HG03558 (cell line): ENCODE data around the gene XRCC5.
"Not testable (repeated sequence)": the region's sequence is repeated elsewhere in the genome, so short reads cannot be mapped to it uniquely, and the experiment has no call there.

Experiments
- ATAC-seq: cut with Tn5 transposase; IDR thresholded peaks from one replicate; pipeline ENCODE4 v1.9.1; 2021; ENCODE audit warnings: moderate number of reproducible peaks; ENCODE audit not compliant: unreplicated experiment; ENCODE audit errors: extremely low read depth

XRCC5 gene

DNA sequence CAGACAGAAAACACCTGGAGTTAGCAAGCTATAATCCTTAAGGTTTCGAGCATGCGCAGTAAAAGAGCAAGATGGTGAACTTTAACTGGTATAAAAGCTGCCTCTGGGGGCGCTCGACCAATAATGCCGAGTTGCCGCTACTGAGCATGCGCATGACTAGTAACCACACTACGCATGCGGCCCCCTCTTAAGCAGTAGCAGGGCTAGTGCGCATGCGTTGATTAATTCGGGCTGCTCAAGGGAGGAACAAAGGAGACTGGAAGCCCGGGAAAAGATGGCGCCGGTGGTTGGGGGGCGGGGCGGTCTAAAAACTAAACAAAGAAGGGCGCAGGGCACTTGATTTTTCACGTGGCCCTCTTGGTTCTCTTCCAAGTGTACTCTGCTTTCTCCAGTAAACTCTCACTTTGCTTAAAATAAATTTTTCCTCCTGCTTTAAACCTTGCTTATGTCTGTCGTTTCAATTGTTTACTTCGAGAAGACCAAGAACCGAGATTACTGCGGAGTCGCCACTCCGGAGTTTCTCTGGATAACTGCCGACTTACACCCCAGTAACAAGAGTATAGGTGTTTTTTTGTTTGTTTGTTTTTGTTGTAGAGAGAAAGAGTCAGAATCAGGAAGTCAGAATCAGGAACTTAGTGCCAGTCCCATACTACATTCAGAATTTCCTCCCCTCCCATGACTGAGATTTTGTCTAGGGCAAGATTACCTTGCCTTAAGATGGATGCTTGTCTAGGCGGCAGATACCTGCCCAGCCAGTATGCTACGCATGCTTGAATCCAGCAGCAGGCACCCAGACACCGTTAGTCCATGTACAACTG is 5.8 kb downstream of the XRCC5 start:
- no peak for ATAC-seq

DNA sequence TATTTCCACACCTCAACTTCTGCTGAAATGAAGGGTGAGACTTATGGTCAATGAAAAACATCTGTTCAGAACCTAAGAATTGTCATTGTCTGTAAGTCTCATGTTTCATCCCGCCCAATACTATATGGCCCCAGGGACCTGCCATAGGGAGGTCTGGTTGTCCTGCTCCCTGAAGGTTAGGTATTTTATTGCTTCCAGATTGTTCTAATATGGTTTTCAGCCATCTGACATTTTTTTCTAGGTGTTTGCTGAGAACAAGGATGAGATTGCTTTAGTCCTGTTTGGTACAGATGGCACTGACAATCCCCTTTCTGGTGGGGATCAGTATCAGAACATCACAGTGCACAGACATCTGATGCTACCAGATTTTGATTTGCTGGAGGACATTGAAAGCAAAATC is 7.3 kb downstream of the XRCC5 start:
- ATAC-seq, result no peak

DNA sequence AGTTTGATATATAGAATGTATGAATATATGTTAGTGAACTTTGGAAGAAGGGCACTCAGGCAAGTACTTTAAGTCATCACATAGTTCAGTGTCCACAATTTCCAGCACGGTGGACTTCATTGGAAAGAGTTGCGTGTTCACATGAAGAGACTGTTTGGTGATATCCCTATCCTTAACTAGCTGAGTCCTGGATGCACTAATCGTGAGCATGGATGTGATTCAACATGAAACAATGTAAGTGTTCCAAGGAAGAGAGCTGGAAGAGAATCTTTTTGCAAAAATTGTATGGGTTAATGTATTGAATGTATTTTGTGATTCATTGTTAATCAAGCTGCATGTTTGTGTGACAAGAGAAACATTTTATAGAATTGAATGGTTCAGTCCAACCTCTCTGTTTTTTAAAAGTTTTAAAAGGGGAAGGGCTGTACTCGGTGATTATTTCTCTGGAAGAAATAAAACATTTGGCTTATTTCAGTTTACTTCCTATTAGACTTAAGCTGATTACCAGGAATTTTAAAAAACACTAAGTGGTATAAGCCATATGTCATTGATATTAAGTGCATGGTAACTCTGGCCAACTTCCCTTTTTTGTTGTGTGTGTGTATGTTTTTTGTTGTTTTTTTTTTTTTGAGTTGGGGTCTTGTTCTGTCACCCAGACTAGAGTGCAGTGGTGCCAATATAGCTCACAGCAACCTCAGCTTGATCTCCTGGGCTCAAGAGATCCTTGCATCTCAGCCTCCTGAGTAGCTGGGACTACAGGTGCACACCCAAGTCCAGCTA is 8.6 kb downstream of the XRCC5 start:
- ATAC-seq, result no peak

DNA sequence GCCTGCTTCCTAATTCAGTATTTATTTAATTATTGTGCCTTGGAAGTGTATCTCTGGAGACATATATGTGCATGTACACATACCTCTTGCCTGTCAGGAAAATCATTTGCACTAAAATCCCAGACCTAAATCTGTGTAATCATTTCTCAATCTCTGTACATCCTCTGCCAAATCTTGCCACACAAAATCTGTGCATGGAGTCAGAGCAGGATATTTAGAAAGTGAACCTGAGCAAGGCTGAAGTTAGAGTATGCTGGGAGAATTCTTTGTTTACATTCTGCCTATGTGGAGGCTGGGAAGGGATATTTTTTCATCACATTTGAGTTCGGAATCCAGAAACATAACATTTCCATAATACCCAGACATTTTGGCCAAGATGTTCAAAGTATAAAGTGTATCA is 9.3 kb downstream of the XRCC5 start:
- no peak for ATAC-seq

DNA sequence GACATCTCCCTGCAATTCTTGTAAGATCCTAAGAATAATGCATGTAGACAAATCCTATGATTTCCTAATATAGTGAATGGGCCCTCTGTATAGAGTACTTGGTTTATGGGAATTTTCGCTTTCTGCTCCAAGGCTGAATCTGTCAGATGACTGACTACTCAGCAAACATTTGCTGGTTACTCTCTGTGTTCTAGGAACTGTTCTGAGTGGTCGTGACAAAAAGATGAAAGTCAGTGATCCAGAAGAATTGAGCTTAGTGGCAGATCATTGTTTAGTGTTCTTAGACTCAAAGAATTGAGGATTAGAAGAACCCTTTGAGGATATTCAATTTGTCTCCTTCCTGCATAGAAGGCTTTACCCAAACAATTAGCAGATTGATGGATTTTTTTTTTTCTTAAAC is 10.0 kb downstream of the XRCC5 start:
- ATAC-seq, result no peak

DNA sequence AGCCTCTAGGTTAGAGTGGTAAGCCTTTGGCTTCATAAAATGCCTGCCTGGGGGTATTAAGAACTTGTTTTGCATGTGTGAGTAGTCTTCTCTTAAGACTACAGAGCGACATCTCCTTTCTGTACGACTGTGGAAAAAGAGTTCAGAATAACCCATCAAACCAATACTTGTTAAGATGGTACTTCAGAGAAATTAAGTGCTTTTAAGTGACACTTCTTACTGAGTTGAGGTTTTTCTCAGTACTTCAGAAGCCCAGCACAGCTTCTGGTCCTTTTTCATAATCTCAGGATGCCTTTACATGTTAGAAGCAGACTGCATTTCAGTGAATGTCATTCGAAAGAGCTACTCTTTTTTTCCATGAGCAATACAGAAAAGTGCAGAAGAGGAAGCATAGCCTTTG is 10.8 kb downstream of the XRCC5 start:
- no peak for ATAC-seq

DNA sequence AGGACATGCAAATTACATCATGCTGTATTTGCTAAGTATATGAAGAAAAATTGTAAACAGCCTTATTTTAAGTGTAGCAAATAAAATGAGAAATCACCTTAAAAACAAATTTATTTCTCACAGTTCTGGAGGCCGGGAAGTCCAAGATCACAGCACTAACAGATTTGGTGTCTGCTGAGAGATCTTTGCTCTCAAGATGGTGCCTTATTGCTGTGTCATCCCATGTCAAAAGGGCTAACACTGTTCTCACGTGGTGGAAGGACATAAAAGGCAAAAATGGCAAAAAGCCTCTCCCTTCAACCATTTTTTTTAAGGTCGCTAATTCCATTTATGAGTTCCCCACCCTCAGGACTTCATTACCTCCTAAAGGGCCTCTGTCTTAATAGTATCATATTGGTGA is 12.1 kb downstream of the XRCC5 start:
- no peak for ATAC-seq

DNA sequence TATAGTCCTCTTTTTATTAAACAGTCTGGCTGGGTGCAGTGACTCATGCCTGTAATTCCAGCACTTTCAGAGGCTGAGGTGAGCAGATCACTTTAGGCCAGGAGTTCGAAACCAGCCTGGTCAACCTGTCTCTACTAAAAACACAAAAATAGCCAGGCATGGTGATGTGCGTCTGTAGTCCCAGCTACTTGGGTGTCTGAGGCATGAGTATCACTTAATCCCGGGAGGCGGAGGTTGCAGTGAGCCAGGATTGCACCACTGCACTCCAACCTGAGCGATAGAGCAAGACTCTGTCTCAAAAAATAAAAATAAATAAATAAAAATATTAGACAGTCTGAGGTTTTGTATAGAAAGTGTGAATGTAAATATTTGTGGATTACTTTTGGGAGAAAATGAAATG is 17.8 kb downstream of the XRCC5 start:
- no peak for ATAC-seq

DNA sequence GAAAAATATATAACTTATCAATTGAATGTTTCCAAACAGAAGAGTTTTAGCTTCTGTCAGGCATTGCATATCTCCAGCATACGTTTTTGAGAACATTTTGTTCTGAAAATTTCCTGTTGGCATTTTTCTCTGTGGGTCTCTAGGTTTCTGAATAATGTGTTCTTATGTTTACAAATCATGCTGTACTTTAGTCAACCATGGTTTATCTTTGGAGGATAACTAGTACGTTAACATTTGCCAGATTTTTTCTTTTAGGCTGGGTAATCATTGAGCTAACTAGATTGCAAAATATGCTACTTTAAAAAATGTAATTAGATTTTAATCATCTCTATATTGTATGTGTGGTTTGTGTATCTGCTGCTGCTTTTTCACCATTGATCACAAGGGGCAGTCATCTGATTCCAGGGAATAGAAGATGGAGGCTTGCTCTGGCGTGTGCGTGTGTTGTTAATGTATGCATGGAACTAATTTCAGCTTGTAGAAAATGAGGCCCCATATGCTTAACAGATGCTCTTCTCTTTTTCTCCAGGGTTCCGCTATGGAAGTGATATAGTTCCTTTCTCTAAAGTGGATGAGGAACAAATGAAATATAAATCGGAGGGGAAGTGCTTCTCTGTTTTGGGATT is 21.3 kb downstream of the XRCC5 start:
- no peak for ATAC-seq

DNA sequence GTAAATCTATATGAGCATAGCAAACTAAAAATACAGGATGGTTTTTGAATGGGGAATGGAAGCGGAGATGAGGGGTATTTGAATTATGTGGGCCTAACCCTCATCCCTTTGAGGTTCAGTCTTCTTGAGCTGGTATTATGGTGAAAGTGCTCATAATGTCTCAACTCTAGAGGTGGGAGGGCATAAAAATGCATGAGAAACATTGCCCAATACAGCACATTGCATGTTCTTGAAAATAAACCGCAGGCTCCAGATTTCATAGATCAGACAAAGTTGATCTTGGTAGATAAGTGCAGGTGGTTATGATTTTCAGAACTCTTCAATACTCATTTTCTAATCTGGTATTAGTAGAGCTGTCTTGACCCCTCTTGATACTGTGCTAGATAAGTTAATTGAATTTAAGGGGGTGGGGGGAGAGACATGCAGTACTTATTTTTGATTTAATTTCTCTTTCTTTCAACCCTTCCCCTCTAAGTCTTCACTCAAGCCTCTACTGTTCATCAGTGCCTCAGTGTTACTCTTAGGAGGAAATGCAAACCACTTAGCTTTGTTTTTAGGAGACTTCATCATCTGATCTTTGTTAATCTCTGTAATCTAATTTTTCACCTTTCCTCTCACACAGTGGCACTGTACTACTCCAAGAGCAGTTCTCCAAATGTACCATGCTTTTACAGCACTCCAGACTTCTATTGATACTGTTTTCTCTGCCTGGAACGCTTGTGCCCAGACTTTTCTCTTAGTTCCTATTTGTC is 22.2 kb downstream of the XRCC5 start:
- no peak for ATAC-seq

DNA sequence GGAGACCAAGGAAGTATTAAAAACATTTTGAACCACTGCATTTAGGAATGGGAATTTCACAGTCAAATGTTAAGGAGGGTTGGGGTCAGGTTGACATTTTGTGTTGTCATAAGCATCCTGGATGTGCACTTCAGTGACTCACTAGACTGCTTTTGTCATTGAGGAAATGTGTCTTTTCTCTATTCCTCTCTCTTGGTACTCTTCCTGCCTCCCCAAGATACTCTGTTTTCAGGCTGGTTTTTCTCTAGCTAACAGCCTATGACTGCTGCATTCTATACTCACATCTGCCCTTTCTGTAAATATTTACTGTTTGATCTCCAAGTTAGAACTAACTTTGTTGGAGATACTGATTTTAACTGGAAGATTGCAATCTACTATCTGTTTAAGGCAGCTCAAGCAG is 23.4 kb downstream of the XRCC5 start:
- no peak for ATAC-seq

DNA sequence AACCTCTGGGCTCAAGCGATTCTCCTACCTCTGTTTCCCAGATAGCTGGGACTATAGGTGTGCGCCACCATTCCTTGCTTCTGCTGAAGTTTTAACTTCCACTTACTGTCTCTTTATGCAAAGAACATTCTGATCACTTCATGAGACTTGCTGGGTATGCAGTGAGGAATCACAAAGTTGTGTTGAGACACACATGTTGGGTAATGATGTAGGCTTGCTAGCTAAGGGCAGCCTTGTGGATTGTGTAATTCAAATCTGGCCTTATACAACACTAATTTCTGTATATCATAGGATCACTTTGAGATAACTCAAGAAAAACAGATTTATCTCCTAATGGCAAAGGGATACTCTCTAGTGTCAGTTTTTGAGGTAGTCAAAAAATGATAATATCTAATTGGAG is 24.2 kb downstream of the XRCC5 start:
- ATAC-seq, result no peak

DNA sequence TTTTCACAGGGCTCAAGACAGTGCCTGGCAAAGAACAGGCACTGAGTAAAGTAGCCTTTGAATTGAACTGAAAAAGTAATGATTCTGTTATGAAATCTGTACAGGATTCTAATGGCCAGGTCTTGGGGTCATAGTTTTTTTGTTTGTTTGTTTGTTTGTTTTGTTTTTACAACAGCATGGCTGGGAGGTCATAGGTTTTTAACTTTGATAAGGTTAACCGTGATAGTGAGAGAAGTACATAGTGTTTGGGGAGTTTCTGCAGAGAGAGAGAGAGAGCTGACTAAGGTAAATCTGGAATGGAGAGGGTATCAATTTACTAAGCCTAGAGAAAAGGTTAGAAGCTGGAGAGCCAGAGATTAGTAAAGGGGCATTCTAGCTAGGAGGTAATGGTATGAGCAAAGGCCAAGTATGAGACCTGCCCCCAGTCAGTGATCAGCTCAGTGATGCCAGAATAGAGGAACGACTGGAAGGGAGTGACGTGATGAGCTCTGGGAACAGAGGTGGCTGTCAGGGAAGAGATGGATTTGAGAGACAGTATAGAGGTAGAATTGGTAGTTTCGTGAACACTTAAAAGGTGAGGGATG is 25.9 kb downstream of the XRCC5 start:
- no peak for ATAC-seq

DNA sequence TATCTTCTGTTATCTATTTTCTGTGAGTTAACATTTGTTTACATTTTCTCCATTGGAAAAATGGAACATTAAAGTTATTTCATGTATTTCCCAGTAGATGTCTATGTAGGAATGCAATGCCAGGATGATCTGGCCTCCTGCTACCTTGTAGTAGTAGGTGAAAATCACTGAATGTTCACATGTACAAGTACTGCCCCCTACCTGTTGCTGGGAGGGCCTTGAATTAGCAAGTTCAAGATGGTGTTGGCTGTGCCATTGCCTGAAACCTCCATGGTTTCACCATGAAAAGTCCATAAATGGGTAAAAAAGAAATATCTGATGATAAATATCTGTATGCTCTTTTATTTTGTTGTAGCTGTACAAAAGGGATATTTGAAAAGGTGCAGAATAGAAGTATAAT is 30.7 kb downstream of the XRCC5 start:
- no peak for ATAC-seq

DNA sequence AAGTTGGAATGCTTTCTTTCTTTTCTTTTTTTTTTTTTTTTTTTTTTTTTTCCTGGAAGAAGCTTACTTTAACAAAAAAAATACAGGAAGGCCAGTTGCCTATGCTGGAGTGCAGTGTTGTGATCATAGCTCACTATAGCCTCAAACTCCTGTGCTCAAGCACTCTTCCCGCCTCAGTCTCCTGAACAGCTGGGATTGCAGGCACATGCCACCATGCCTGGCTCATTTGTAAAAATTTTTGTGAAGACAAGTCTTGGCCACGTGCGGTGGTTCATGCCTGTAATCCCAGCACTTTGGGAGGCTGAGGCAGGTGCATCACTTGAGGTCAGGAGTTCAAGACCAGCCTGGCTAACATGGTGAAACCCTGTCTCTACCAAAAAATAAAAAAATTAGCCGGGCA is 32.4 kb downstream of the XRCC5 start:
- ATAC-seq, result not testable (repeated sequence)

DNA sequence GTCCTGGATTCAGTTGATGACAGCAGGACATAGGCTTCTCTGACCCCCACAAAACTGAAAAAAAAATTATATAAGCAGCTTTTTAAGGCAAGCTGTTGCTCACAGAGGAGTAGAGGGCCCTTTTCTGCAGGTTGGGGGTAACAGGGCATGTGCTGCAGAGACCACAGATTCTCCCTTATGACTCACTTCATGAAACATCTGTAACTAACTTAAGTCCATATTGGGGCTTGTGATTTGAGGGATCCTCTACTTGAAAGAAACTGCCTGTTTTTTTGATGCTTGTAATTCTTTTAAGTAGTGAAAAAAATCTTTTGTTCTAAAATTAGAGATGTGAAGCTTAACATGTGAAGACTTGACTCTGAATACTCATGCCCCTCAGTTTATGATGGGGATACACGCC is 33.4 kb downstream of the XRCC5 start:
- peak; percentile 99 for ATAC-seq

DNA sequence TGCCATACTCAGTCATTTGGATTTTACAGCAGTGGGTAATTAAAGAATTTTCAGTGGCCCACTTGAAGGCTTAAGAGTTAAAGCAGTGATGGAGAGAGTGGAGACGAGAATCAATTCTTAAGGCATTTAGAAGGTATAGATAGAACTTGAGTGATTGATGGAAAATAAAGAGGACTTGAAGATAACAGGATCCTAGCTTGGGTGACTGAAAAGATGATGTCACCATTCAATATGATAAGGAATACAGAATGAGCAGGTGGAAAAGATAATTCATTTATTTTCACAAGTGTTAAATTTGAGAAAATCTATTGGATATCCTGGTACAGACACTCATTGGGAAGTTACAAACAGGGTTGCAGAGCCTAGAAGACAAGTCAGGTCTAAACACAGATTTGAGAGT is 35.2 kb downstream of the XRCC5 start:
- no peak for ATAC-seq

DNA sequence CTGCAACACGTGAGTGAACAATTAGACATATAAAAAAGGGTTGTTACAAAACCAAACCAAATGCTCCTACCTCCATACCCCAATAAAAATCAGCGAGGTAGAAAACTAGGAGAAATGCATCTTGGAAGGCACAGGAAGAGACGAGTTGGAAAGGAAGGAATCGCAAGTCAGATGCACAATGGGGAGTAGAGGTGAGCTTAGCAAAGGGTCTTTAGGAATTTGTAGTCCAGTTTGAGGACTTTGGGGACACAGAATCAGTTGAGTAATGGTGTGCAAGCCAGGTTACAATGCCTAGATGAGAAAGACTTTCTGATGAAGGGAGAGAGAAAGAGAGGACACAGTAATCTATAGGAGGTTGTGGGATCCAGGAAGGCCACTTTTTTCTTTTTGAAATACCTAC is 35.7 kb downstream of the XRCC5 start:
- ATAC-seq, result no peak

DNA sequence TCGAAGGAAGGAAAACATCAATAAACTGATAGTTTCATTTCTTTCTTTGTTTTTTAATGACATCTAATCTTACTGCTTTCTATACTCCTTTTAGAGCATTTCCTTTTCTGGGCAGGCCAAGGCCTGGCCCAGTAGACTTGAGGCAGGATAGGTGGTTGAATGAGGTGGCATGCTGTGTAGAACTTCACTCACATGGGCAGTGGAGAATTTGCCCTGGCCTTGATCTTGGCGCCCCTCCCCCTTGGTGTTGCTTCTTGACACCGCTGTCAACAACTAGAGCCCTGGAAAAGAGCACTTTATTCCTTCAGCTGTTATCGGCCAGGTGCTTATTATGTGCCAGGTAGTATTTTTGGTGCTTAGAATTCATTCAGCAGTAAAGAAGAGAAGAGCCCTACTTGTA is 37.4 kb downstream of the XRCC5 start:
- no peak for ATAC-seq
